GM21367 (cell line): ENCODE data around the gene TMEM72.

Source experiments
- ATAC-seq: cut with Tn5 transposase; IDR thresholded peaks from one replicate; pipeline ENCODE4 v1.9.1; 2021; ENCODE audit not compliant: unreplicated experiment

Gene TMEM72

GRCh38 chr10:44916429-44916828 is 5.3 kb downstream of the TMEM72 start:
- no peak for ATAC-seq

GRCh38 chr10:44917848-44918247 is 6.7 kb downstream of the TMEM72 start:
- no peak for ATAC-seq

DNA sequence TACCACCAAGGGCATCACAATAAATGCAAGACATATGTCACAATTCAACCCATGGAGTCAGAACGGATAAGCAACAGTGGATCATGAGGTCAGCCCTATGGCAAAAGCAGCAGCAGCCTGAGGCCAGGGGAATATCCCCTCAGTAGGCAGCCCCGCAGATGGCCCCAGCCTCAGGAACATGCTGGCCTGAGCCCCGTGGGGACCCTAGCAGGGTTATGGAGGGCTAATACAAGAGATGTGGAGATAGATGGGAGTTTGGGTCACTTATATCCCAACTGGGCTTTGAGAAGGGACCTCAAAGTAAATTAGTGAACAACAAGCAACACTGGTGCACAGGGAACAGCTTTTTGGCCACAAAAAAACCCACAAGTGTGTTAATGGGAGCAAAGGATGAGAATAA is 9.1 kb downstream of the TMEM72 start:
- no peak for ATAC-seq

- ATAC-seq: no peak
These were observed 9.9 kb downstream of the TMEM72 start for GRCh38 chr10:44921061-44921460.

GRCh38 chr10:44921506-44921905 is 10.4 kb downstream of the TMEM72 start:
- ATAC-seq: no peak

DNA sequence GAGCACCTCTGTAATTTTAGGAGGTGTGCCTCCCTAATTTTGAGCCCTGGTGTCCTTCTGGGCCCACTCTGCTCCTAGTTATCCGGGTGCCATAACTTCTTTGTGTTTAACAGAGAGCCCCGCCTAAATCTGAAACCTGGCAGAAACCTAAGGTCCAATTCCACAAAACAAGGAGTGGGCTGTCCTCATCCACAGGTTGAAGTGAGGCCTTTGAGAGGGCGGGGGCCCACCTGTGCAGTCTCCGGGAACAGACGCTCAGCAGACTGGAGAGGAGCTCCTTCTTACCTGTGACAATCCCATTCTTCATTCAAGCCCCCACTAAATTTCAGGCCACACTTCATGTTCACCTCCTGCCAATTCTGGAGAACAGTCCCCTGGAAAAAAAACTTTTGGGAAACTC is 10.9 kb downstream of the TMEM72 start:
- no peak for ATAC-seq

- ATAC-seq: no peak
These were observed 11.8 kb downstream of the TMEM72 start for GRCh38 chr10:44922796-44923545.

- no peak for ATAC-seq
These were observed 12.5 kb downstream of the TMEM72 start for GRCh38 chr10:44923611-44924010.

DNA sequence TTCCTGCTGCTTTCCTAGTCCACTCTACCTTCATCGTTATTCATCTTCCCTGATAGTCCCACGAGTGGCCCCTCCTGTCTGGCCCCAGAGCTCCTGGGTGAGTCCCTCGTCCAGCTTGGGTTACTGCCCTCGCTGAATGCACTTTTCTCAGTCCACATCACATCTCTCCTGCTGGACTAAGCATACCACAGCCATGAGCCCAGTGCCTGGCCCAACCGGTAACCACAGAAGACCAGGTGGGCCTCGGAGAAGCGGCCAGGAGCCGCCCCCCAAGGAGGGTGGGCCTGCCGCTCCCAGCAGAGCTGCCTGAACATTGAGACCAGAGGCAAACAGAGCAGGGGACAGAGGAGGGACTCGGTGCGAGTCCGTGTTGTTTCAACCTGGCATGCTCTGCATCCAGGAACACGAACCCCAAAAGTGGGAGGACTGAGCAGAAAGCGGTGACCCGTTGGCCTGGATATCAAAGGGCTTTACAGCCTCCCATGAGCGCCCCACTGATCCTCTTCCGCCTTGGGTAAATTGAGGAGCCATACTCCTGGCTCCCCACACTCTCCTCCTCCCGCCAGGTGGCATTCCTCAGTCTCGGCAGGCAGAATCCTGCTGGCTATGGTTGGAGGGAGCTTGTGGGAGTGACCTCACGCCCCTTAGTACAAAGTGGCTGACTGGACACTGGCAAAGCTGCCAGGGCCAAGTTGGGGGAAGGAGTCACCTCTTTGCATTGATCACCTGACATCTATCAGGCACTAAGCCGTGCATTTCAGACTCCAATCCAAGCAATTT is 13.3 kb downstream of the TMEM72 start:
- ATAC-seq: no peak

GRCh38 chr10:44925224-44925623 is 14.1 kb downstream of the TMEM72 start:
- ATAC-seq: no peak

DNA sequence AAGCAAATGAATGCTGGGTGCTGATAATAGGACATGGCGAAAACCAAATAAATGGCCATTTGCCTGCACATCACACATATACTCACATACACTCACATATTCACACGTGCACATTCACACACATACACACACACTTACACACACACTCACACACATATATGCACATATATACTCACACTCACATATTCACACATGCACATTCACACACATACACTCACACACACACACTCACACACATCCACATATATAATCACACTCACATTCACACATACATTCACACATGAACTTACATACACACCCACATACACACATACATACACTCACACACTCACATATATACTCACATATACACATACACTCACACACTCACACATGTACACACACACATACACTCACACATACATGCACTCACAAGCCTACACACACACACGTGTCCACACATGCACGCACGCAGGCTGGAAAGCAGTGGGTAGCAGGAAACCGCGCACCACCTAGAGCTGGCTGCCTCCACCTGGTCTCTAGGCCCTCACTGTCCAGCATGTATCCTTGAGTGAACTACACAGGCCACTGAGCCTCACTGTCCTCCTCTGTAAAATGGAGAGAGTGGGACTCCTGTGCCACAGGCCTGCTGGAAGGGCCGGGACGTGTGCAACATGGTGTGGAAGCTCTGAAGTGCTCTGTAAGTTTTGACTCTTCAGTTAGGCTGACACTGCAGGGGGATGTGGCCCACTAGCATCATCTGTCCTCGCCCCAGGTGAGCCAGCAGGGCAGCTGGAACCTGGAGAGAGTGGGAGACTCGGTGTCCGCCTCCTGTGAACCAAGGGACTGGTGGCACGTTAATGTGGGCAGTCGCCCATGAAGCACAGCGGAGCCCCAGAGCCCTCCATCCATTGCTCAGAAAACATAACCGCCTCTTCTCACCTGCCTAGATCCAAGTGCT is 14.9 kb downstream of the TMEM72 start:
- no peak for ATAC-seq

DNA sequence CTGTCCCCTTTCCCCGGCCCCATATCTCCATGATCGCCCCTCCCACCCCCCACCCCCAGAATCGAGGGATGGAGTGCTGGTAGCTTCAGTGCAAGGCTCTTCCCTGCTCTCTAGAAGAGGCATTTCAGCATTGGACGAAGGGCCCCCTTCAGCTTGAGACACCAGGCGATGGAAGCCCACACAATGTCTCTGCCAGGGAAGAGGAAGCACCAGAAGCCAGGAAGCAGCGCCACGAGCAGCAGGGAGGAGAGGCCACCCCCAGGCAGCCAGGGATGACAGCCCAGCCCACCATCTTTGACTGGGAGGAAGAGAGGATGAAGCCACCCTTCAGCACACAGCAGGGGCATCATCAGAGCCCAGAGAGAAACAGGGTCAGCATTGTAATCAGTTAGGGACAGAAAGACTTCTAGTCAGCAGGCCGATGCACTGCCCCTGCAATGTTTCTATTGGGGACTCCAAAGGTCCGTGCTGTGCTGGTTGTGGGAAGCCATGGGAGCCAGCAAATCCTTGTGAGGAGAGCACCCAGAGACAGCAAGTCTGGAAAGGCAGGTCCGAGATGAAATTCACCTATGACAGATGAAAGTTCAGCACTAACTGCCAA is 15.7 kb downstream of the TMEM72 start:
- no peak for ATAC-seq

DNA sequence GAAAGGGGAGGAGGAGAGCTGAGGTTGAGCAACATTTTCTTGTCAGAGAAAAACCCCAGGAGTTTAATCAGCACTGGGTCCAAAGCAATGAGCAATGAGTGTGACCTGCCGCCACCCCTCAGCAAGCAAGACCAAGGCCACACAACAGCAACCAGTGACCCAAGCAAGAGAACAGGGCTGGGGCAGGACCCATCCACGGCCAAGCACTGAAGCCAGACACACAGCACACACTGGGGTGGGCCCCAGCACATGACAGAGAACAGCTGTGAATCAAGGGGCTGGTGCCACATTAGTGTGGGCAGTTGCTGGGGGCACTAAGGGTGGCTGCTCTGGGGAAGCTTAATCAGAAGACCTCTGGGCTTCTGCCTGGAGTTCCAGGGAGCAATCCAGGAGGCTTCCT is 16.2 kb downstream of the TMEM72 start:
- ATAC-seq: no peak

- ATAC-seq: no peak
These were observed 17.3 kb downstream of the TMEM72 start for GRCh38 chr10:44928462-44928861.

- no peak for ATAC-seq
These were observed 18.5 kb downstream of the TMEM72 start for GRCh38 chr10:44929356-44930255.

DNA sequence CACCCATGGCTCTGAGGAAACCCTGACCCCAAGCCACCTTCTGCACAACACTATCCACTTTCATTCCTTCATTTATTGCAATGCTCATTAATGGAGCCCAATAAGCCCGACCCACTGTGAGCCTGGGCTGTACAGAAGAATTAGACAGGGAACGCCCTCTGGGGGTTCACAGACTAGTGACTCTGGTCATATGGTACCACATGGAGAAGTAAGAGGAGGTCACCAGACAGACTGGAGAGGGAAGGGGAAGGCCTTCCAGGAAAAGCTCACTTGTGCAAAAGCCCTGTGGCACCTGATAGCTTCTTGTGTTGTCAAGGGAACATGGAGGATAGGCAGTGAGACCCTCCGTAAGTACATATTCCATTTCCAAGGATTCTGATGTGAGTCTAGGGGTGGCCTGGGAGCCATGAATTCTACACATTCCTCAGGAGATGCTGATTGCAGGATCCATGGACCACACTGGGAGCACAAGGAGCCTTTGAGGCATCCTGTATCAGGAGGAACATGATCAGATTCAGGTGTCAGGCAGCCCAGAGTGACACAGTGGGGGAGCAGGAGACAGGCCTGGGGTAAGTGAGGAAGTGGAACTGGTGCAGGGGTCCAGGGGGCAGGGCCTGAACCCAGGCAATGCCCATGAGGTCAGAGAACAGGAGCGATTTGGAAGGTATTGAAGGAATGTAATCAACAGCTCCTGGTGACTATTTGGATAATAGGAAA is 19.9 kb downstream of the TMEM72 start:
- no peak for ATAC-seq

DNA sequence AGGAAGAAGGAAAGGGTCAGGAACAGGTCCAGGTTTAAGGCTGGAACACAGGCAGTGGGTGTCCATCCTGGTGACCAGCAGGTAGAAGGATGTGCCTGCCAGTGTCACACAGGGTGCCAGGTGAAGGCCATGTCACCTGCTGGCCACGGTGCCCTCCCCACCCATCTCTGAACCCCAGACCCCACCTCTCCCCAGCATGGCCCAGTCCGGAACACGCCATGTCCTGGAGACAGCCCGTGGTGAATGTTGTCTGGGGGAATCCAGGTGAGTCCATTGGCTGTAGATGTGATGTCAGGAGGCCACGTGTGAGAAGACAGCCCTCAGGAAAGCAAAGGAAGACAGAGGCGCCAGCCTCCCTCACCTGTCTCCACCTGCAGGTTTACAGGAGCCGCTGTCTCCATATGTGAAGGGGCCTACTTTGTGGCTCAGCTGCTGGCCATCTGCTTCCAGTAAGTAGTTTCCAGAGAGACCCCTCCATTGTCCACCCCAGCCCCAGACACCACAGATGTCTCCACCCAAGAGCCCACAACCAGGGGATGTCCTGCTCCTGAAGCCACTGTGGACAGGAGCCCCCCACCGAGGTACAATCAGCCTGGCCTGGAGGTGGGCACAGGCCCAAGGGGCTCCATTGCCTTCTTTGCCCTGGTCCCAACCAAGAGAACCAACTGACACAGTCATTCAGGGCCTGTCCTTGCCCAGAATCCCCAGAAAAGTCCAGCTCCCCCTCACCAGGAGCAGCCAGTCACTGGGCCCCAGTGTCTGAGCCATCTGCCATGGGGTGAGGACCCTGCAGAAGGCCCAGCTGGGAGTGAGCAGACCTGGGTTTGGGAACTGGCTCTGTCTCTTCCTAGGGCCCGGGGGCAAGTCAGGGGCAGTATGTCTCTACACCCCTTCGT is 20.7 kb downstream of the TMEM72 start:
- ATAC-seq: no peak
